Measurements from ENCODE around the gene HPSE2.
"Not testable (repeated sequence)": the region's sequence is repeated elsewhere in the genome, so short reads cannot be mapped to it uniquely, and the experiment has no call there.

HPSE2 gene

GRCh38 chr10:98513704-98514103, 721.9 kb downstream of the HPSE2 start:
- 100% methylated on average over 1 of the region's 1 CpG; no CpG with 5 or more reads in 1 of the 2 experiments for WGBS, 2 experiments (ENCODE audit: insufficient coverage in 2 of 2)
- Histone ChIP-seq H3K36me3 (ENCODE audit: control insufficient read depth, insufficient read depth, low read length) (no peaks in the 10 kb centered on the region), H3K27ac (ENCODE audit: low read depth, low read length, severe bottlenecking) (no peak overlapping the region), H3K4me1 (ENCODE audit: control insufficient read depth, insufficient read depth, low read length, poor library complexity, severe bottlenecking) (peaks cover 20% of the 10 kb centered on the region), H3K4me3 (ENCODE audit: extremely low read depth, insufficient read depth, low read length, poor library complexity, severe bottlenecking) (no peak overlapping the region), H3K9me3 (ENCODE audit: control insufficient read depth, low read length) (no peaks in the 10 kb centered on the region)

- no peaks in the 10 kb centered on the region for H3K36me3 ChIP-seq (ENCODE audit: control insufficient read depth, insufficient read depth, low read length)
- no peak overlapping the region for H3K27ac ChIP-seq (ENCODE audit: low read depth, low read length, severe bottlenecking)
- H3K4me1 ChIP-seq (ENCODE audit: control insufficient read depth, insufficient read depth, low read length, poor library complexity, severe bottlenecking), result peaks cover 13% of the 10 kb centered on the region
- H3K4me3 ChIP-seq (ENCODE audit: extremely low read depth, insufficient read depth, low read length, poor library complexity, severe bottlenecking), result no peak overlapping the region
- no CpG with 5 or more reads among the region's 1 CpG for WGBS, 2 experiments (ENCODE audit: insufficient coverage in 2 of 2)
- H3K9me3 ChIP-seq (ENCODE audit: control insufficient read depth, low read length), result no peaks in the 10 kb centered on the region
Measured at GRCh38 chr10:98511876-98512275, 723.8 kb downstream of the HPSE2 start.

- Histone ChIP-seq H3K9me3 (ENCODE audit: control insufficient read depth, low read length) (no peaks in the 10 kb centered on the region), H3K4me3 (ENCODE audit: extremely low read depth, insufficient read depth, low read length, poor library complexity, severe bottlenecking) (no peak overlapping the region), H3K36me3 (ENCODE audit: control insufficient read depth, insufficient read depth, low read length) (no peaks in the 10 kb centered on the region), H3K27ac (ENCODE audit: low read depth, low read length, severe bottlenecking) (no peak overlapping the region), H3K4me1 (ENCODE audit: control insufficient read depth, insufficient read depth, low read length, poor library complexity, severe bottlenecking) (no peaks in the 10 kb centered on the region)
- 89 to 91% methylated on average over 2 to 4 of the region's 4 CpGs for WGBS, 2 experiments (ENCODE audit: insufficient coverage in 2 of 2)
Measured at GRCh38 chr10:98510412-98510995, 725.1 kb downstream of the HPSE2 start.

GRCh38 chr10:98509745-98510144, 725.9 kb downstream of the HPSE2 start:
- Histone ChIP-seq H3K4me1 (ENCODE audit: control insufficient read depth, insufficient read depth, low read length, poor library complexity, severe bottlenecking) (no peaks in the 10 kb centered on the region), H3K36me3 (ENCODE audit: control insufficient read depth, insufficient read depth, low read length) (no peaks in the 10 kb centered on the region), H3K4me3 (ENCODE audit: extremely low read depth, insufficient read depth, low read length, poor library complexity, severe bottlenecking) (no peak overlapping the region), H3K27ac (ENCODE audit: low read depth, low read length, severe bottlenecking) (no peak overlapping the region), H3K9me3 (ENCODE audit: control insufficient read depth, low read length) (no peaks in the 10 kb centered on the region)
- WGBS, 2 experiments (ENCODE audit: insufficient coverage in 2 of 2), result 85 to 94% methylated on average over 4 to 5 of the region's 7 CpGs

- not testable (repeated sequence) for H3K36me3 ChIP-seq (ENCODE audit: control insufficient read depth, insufficient read depth, low read length); H3K27ac ChIP-seq (ENCODE audit: low read depth, low read length, severe bottlenecking); H3K9me3 ChIP-seq (ENCODE audit: control insufficient read depth, low read length); H3K4me3 ChIP-seq (ENCODE audit: extremely low read depth, insufficient read depth, low read length, poor library complexity, severe bottlenecking); H3K4me1 ChIP-seq (ENCODE audit: control insufficient read depth, insufficient read depth, low read length, poor library complexity, severe bottlenecking)
- WGBS, 2 experiments (ENCODE audit: insufficient coverage in 2 of 2), result 67 to 100% methylated on average over 1 of the region's 2 CpGs
Measured at GRCh38 chr10:98502535-98502934, 733.1 kb downstream of the HPSE2 start.

- Histone ChIP-seq H3K36me3 (ENCODE audit: control insufficient read depth, insufficient read depth, low read length) (no peaks in the 10 kb centered on the region), H3K9me3 (ENCODE audit: control insufficient read depth, low read length) (peaks cover 8% of the 10 kb centered on the region), H3K4me1 (ENCODE audit: control insufficient read depth, insufficient read depth, low read length, poor library complexity, severe bottlenecking) (no peaks in the 10 kb centered on the region), H3K4me3 (ENCODE audit: extremely low read depth, insufficient read depth, low read length, poor library complexity, severe bottlenecking) (no peak overlapping the region), H3K27ac (ENCODE audit: low read depth, low read length, severe bottlenecking) (no peak overlapping the region)
- no CpG with 5 or more reads among the region's 1 CpG for WGBS, 2 experiments (ENCODE audit: insufficient coverage in 2 of 2)
Measured at GRCh38 chr10:98492763-98493162, 742.9 kb downstream of the HPSE2 start.

- Histone ChIP-seq H3K4me1 (ENCODE audit: control insufficient read depth, insufficient read depth, low read length, poor library complexity, severe bottlenecking) (peaks cover 12% of the 10 kb centered on the region), H3K27ac (ENCODE audit: low read depth, low read length, severe bottlenecking) (no peak overlapping the region), H3K9me3 (ENCODE audit: control insufficient read depth, low read length) (no peaks in the 10 kb centered on the region), H3K4me3 (ENCODE audit: extremely low read depth, insufficient read depth, low read length, poor library complexity, severe bottlenecking) (no peak overlapping the region), H3K36me3 (ENCODE audit: control insufficient read depth, insufficient read depth, low read length) (no peaks in the 10 kb centered on the region)
- WGBS, 2 experiments (ENCODE audit: insufficient coverage in 2 of 2), result 93% methylated on average over 5 to 6 of the region's 13 CpGs
Measured at GRCh38 chr10:98489561-98490481, 745.8 kb downstream of the HPSE2 start.

- Histone ChIP-seq H3K4me3 (ENCODE audit: extremely low read depth, insufficient read depth, low read length, poor library complexity, severe bottlenecking) (no peak overlapping the region), H3K36me3 (ENCODE audit: control insufficient read depth, insufficient read depth, low read length) (no peaks in the 10 kb centered on the region), H3K27ac (ENCODE audit: low read depth, low read length, severe bottlenecking) (no peak overlapping the region), H3K9me3 (ENCODE audit: control insufficient read depth, low read length) (no peaks in the 10 kb centered on the region), H3K4me1 (ENCODE audit: control insufficient read depth, insufficient read depth, low read length, poor library complexity, severe bottlenecking) (peaks cover 12% of the 10 kb centered on the region)
- 100% methylated on average over 1 of the region's 1 CpG; no CpG with 5 or more reads in 1 of the 2 experiments for WGBS, 2 experiments (ENCODE audit: insufficient coverage in 2 of 2)
Measured at GRCh38 chr10:98488669-98489430, 746.8 kb downstream of the HPSE2 start.

- WGBS, 2 experiments (ENCODE audit: insufficient coverage in 2 of 2), result 93 to 100% methylated on average over 2 to 3 of the region's 3 CpGs
- Histone ChIP-seq H3K36me3 (ENCODE audit: control insufficient read depth, insufficient read depth, low read length) (no peaks in the 10 kb centered on the region), H3K4me3 (ENCODE audit: extremely low read depth, insufficient read depth, low read length, poor library complexity, severe bottlenecking) (no peak overlapping the region), H3K27ac (ENCODE audit: low read depth, low read length, severe bottlenecking) (no peak overlapping the region), H3K9me3 (ENCODE audit: control insufficient read depth, low read length) (no peaks in the 10 kb centered on the region), H3K4me1 (ENCODE audit: control insufficient read depth, insufficient read depth, low read length, poor library complexity, severe bottlenecking) (peaks cover 12% of the 10 kb centered on the region)
Measured at GRCh38 chr10:98487649-98488048, 748.0 kb downstream of the HPSE2 start.

- peaks cover 12% of the 10 kb centered on the region for H3K4me1 ChIP-seq (ENCODE audit: control insufficient read depth, insufficient read depth, low read length, poor library complexity, severe bottlenecking)
- peak overlapping the region; percentile 78 for H3K27ac ChIP-seq (ENCODE audit: low read depth, low read length, severe bottlenecking)
- no peak overlapping the region for H3K4me3 ChIP-seq (ENCODE audit: extremely low read depth, insufficient read depth, low read length, poor library complexity, severe bottlenecking)
- no peaks in the 10 kb centered on the region for H3K36me3 ChIP-seq (ENCODE audit: control insufficient read depth, insufficient read depth, low read length)
- no peaks in the 10 kb centered on the region for H3K9me3 ChIP-seq (ENCODE audit: control insufficient read depth, low read length)
- 92 to 93% methylated on average over 2 of the region's 3 CpGs for WGBS, 2 experiments (ENCODE audit: insufficient coverage in 2 of 2)
Measured at GRCh38 chr10:98486421-98486820, 749.2 kb downstream of the HPSE2 start.

All from mesodermal cell (in vitro differentiated cells).